GM23248 (cell line): ENCODE results near the gene EFL1.
"Not testable (repeated sequence)": the region's sequence is repeated elsewhere in the genome, so short reads cannot be mapped to it uniquely, and the experiment has no call there.

Experiments
- EZH2 ChIP-seq: fragments of 200-600 bp; sonication (generic); IDR thresholded peaks from 2 replicates; pipeline ENCODE4 v1.6.1; 2018; ENCODE audit warnings: antibody characterized with exemption, mild to moderate bottlenecking; ENCODE audit not compliant: insufficient read depth, poor library complexity, severe bottlenecking
- EZH2phosphoT487 ChIP-seq: fragments of 200-600 bp; sonication (generic); IDR thresholded peaks from 2 replicates; pipeline ENCODE4 v1.6.1; 2018; ENCODE audit warnings: antibody characterized with exemption, moderate library complexity, mild to moderate bottlenecking, low read depth; ENCODE audit not compliant: insufficient read depth

- not testable (repeated sequence) for TF ChIP-seq EZH2, EZH2phosphoT487
Observed at GRCh38 chr15:82245956-82246355, 16.6 kb downstream of the EFL1 start.
